ENCODE results near the gene FRA10AC1.

GRCh38 chr10:93622942-93623341 lies 79.5 kb downstream of the FRA10AC1 start:
- TF ChIP-seq CTCF (IDR thresholded peaks at IDR 0.05): no peak
- no peak for TF ChIP-seq POLR2A (IDR thresholded peaks at IDR 0.05)

Data from right lobe of liver (tissue), 4 donors.